Stomach (tissue), 9 donors: ENCODE measurements around the gene POLR2F. TPM values are rescaled to one million over a fixed set of nuclear protein-coding genes. Genes with fewer than 3 reads are reported as not detected.
"Not testable (repeated sequence)": the region's sequence is repeated elsewhere in the genome, so short reads cannot be mapped to it uniquely, and the experiment has no call there.

Experiments
- DNase-seq, 2 donors: peaks; one replicate each; pipeline versions ENCODE4 v3.0.0 to v3.0.0-alpha.2; 2013 to 2019
- H3K27ac ChIP-seq, 5 donors: fragments of 200-600 bp in 4 of 5; sonication (generic) in 4 of 5; one replicate each; pipeline ENCODE4 v1.5.1; 2013 to 2019; ENCODE audit warnings: mild to moderate bottlenecking in 1 of 5, moderate library complexity in 1 of 5
- H3K27me3 ChIP-seq, 3 donors: fragments of 200-600 bp; sonication (generic); one replicate each; pipeline ENCODE4 v1.5.1; 2017 to 2019; ENCODE audit warnings: mixed run types in 1 of 3
- H3K36me3 ChIP-seq, 4 donors: fragments of 200-600 bp; sonication (generic); 1 replicate in 3 of 4; 2 replicates in 1 of 4; pipeline ENCODE4 v1.5.1; 2016 to 2019
- H3K4me1 ChIP-seq, 4 donors: fragments of 200-600 bp; sonication (generic); one replicate each; pipeline ENCODE4 v1.5.1; 2016 to 2019
- H3K4me3 ChIP-seq, 4 donors: fragments of 200-600 bp; sonication (generic) in 3 of 4; one replicate each; pipeline ENCODE4 v1.5.1; 2016 to 2019; ENCODE audit warnings: mild to moderate bottlenecking in 1 of 4
- H3K9me3 ChIP-seq, 4 donors: fragments of 200-600 bp; sonication (generic); one replicate each; pipeline ENCODE4 v1.5.1; 2016 to 2019
- CTCF ChIP-seq, 7 experiments: fragments of 450-650 bp in 4 of 7; fragments of 200-600 bp in 3 of 7; sonication (generic) in 3 of 7; IDR thresholded peaks; one replicate each; pipeline ENCODE4 v1.5.1; 2016 to 2019; ENCODE audit warnings: antibody characterized with exemption in 7 of 7, control low read depth in 2 of 7, mild to moderate bottlenecking in 1 of 7
- EP300 ChIP-seq: sonication (generic); formaldehyde crosslinking; IDR thresholded peaks from one replicate; pipeline ENCODE4 v1.6.1; 2017; ENCODE audit warnings: antibody characterized with exemption
- POLR2A ChIP-seq, 4 donors: fragments of 450-650 bp; IDR thresholded peaks; one replicate each; pipeline ENCODE4 v1.6.1; 2016; ENCODE audit warnings: antibody characterized with exemption in 4 of 4, control low read depth in 2 of 4, mild to moderate bottlenecking in 1 of 4, moderate library complexity in 1 of 4
- POLR2AphosphoS5 ChIP-seq, 3 donors: sonication (generic); formaldehyde crosslinking; IDR thresholded peaks; one replicate each; pipeline ENCODE4 v1.6.1; 2016; ENCODE audit warnings: antibody characterized with exemption in 3 of 3
- WGBS, 5 donors: extraction: QIAGEN DNeasy Blood & Tissue Kit in 3 of 5; methylation state at CpG; one replicate each; pipeline versions ENCODE4 v1.1.5 to v1.1.7; 2013 to 2018; 5-methylcytosine and 5-hydroxymethylcytosine counted together
- intact Hi-C: fragments of 100-400 bp; cut with DNase I; formaldehyde crosslinking; loops from one replicate; pipeline ENCODE4 v1.15.1; 2023; ENCODE audit warnings: low total_unique reads
- polyA plus RNA-seq, 3 donors: library from polyadenylated mRNA; stranded (reverse); fragments of 200-250 nt; gene quantifications; one replicate each; pipeline ENCODE4 v1.2.3, GENCODE V29; 2013
- total RNA-seq, 5 donors: library from RNA; depleted of rRNA; stranded (reverse); fragments of >200 nt; gene quantifications; one replicate each; pipeline versions ENCODE4 v1.1.0 to v1.2.3, GENCODE V29; 2014 to 2016
- donor health status: healthy with polysubstance abuse.
- donor health status: Bipolar disorder and iron deficiency.
- donor health status: healthy.

POLR2F gene
- total and polyA plus RNA-seq, 8 donors = 41.5 to 149 (median 120) TPM

- H3K9me3 ChIP-seq = no peaks in the 10 kb centered on the region
- DNase-seq = no peak
- H3K36me3 ChIP-seq = peaks cover 25 to 36% (median 33%) of the 10 kb centered on the region in 4 donors
- peak overlapping the region; percentile 87 to 99 (median 91) for H3K4me3 ChIP-seq
- H3K27me3 ChIP-seq = no peaks in the 10 kb centered on the region
- intact Hi-C loops = no loop called here
- 57 to 81% (median 69%) methylated on average over 4 of the region's 4 CpGs for WGBS, 5 donors
- peaks cover 20 to 39% (median 31%) of the 10 kb centered on the region in 4 donors for H3K4me1 ChIP-seq
- no peak for TF ChIP-seq POLR2A (IDR thresholded peaks at IDR 0.05)
- TF ChIP-seq EP300 = no peak
- no peak for TF ChIP-seq POLR2AphosphoS5 (IDR thresholded peaks at IDR 0.05)
- no peak for TF ChIP-seq CTCF (IDR thresholded peaks at IDR 0.05)
- no peak overlapping the region for H3K27ac ChIP-seq
Measured at GRCh38 chr22:37954686-37955085, 1.2 kb downstream of the POLR2F start.

GRCh38 chr22:37955825-37956397, 2.4 kb downstream of the POLR2F start:
- peaks cover 20 to 39% (median 31%) of the 10 kb centered on the region in 4 donors for H3K4me1 ChIP-seq
- 57 to 73% (median 66%) methylated on average over 15 of the region's 15 CpGs for WGBS, 5 donors
- H3K27me3 ChIP-seq, intact Hi-C loops, H3K4me3 ChIP-seq, H3K27ac ChIP-seq, DNase-seq, H3K9me3 ChIP-seq: not testable (repeated sequence)
- H3K36me3 ChIP-seq = peaks cover 35 to 48% (median 45%) of the 10 kb centered on the region in 4 donors

- H3K27ac ChIP-seq = no peak overlapping the region
- no peaks in the 10 kb centered on the region for H3K9me3 ChIP-seq
- intact Hi-C loops = no loop called here
- TF ChIP-seq CTCF (IDR thresholded peaks at IDR 0.05) (no peak), POLR2AphosphoS5 (IDR thresholded peaks at IDR 0.05) (no peak), EP300 (no peak), POLR2A (IDR thresholded peaks at IDR 0.05) (no peak)
- peaks cover 20 to 37% (median 30%) of the 10 kb centered on the region in 4 donors for H3K4me1 ChIP-seq
- H3K27me3 ChIP-seq = no peaks in the 10 kb centered on the region
- DNase-seq = no peak
- 77 to 94% (median 88%) methylated on average over 4 of the region's 4 CpGs for WGBS, 5 donors
- H3K4me3 ChIP-seq = no peak overlapping the region
- H3K36me3 ChIP-seq = peaks cover 47 to 61% (median 58%) of the 10 kb centered on the region in 4 donors
Measured at GRCh38 chr22:37957232-37957631, 3.7 kb downstream of the POLR2F start.

GRCh38 chr22:37959231-37959825, 5.8 kb downstream of the POLR2F start:
- intact Hi-C loops = no loop called here

More at GRCh38 chr22:37959231-37959825, 5.8 kb downstream of the POLR2F start:
- TF ChIP-seq POLR2AphosphoS5 (IDR thresholded peaks at IDR 0.05) (no peak), POLR2A (IDR thresholded peaks at IDR 0.05) (no peak), CTCF (IDR thresholded peaks at IDR 0.05) (no peak), EP300 (no peak)
- no peak overlapping the region for H3K27ac ChIP-seq
- H3K36me3 ChIP-seq = peaks cover 58 to 82% (median 79%) of the 10 kb centered on the region in 4 donors
- no peaks in the 10 kb centered on the region for H3K9me3 ChIP-seq
- H3K4me1 ChIP-seq = peaks cover 6 to 22% (median 15%) of the 10 kb centered on the region in 4 donors
- H3K4me3 ChIP-seq = no peak overlapping the region
- no peaks in the 10 kb centered on the region for H3K27me3 ChIP-seq
- no peak for DNase-seq
- 92 to 99% (median 95%) methylated on average over 18 of the region's 18 CpGs for WGBS, 5 donors
